Neural cell (in vitro differentiated cells): ENCODE results near the gene ATP6V0A4. TPM values are rescaled to one million over a fixed set of nuclear protein-coding genes. Genes with fewer than 3 reads are reported as not detected.

Experiments used
- H2AFZ ChIP-seq: fragments of 200-600, 300-800 bp; sonication (generic), shearing (Covaris generic); 2 replicates; pipeline ENCODE4 v1.6.0; 2014; ENCODE audit warnings: low read depth, mild to moderate bottlenecking, antibody characterized with exemption, low read length, moderate library complexity
- H3F3A ChIP-seq: fragments of 200-600 bp; shearing (Covaris generic); 2 replicates; pipeline ENCODE4 v1.6.1; 2016; ENCODE audit warnings: mild to moderate bottlenecking, moderate library complexity, mixed read lengths, antibody characterized with exemption, low read length; ENCODE audit not compliant: insufficient read depth, poor library complexity, severe bottlenecking
- H3K27ac ChIP-seq: fragments of 200-600, 300-800 bp; sonication (generic), shearing (Covaris generic); 2 replicates; pipeline ENCODE4 v1.5.1; 2014; ENCODE audit warnings: mild to moderate bottlenecking, low read length, moderate library complexity
- H3K27me3 ChIP-seq: fragments of 300-800, 200-600 bp; sonication (generic), shearing (Covaris generic); 2 replicates; pipeline ENCODE4 v1.6.0; 2014; ENCODE audit warnings: mild to moderate bottlenecking, low read depth, low read length, moderate library complexity; ENCODE audit not compliant: insufficient read depth
- H3K36me3 ChIP-seq: fragments of 300-800, 200-600 bp; sonication (generic), shearing (Covaris generic); 2 replicates; pipeline ENCODE4 v1.5.1; 2014; ENCODE audit warnings: mild to moderate bottlenecking, antibody characterized with exemption, low read length, moderate library complexity; ENCODE audit not compliant: insufficient read depth
- H3K4me2 ChIP-seq: fragments of 300-800, 200-600 bp; sonication (generic), shearing (Covaris generic); 2 replicates; pipeline ENCODE4 v1.6.0; 2014; ENCODE audit warnings: mild to moderate bottlenecking, low read length
- H3K4me3 ChIP-seq: fragments of 300-800, 200-600 bp; sonication (generic), shearing (Covaris generic); 2 replicates; pipeline ENCODE4 v1.5.1; 2014; ENCODE audit warnings: mild to moderate bottlenecking, low read length, moderate library complexity
- H3K79me2 ChIP-seq: fragments of 200-600 bp; shearing (Covaris generic); replicated peaks from 2 replicates; pipeline ENCODE4 v1.6.0; 2014; ENCODE audit warnings: mild to moderate bottlenecking, low read length, moderate library complexity; ENCODE audit not compliant: insufficient read depth
- H3K9ac ChIP-seq: fragments of 300-800, 200-600 bp; sonication (generic), shearing (Covaris generic); 2 replicates; pipeline ENCODE4 v1.6.1; 2016; ENCODE audit warnings: mild to moderate bottlenecking, low read length, mixed read lengths
- H3K9me2 ChIP-seq: fragments of 200-600 bp; shearing (Covaris generic); 2 replicates; pipeline ENCODE4 v1.6.1; 2016; ENCODE audit warnings: mild to moderate bottlenecking, low read length, mixed read lengths; ENCODE audit not compliant: insufficient read depth
- H3K9me3 ChIP-seq: fragments of 200-600, 300-800 bp; sonication (generic), shearing (Covaris generic); 2 replicates; pipeline ENCODE4 v1.6.1; 2016; ENCODE audit warnings: mild to moderate bottlenecking, mixed run types, low read length, moderate library complexity, mixed read lengths
- H4K20me1 ChIP-seq: fragments of 200-600 bp; shearing (Covaris generic); 2 replicates; pipeline ENCODE4 v1.6.1; 2016; ENCODE audit warnings: mild to moderate bottlenecking, mixed run types; ENCODE audit not compliant: insufficient read depth
- CTCF ChIP-seq: fragments of 450-650 bp; IDR thresholded peaks from 2 replicates; pipeline ENCODE4 v1.5.1; 2014; ENCODE audit warnings: antibody characterized with exemption, mild to moderate bottlenecking, moderate library complexity; ENCODE audit not compliant: poor library complexity, severe bottlenecking
- EP300 ChIP-seq: fragments of 450-650 bp; conservative IDR thresholded peaks from 2 replicates; pipeline ENCODE4 v1.6.1; 2014; ENCODE audit warnings: antibody characterized with exemption, mild to moderate bottlenecking, moderate library complexity; ENCODE audit not compliant: poor library complexity, severe bottlenecking
- EZH2 ChIP-seq: fragments of 200-600, 300-800 bp; shearing (Covaris generic), sonication (generic); IDR thresholded peaks from 2 replicates; pipeline ENCODE4 v1.6.1; 2014; ENCODE audit warnings: antibody characterized with exemption, low read length, borderline replicate concordance, mild to moderate bottlenecking; ENCODE audit not compliant: insufficient read depth, poor library complexity, severe bottlenecking
- MXI1 ChIP-seq: fragments of 450-650 bp; conservative IDR thresholded peaks from 2 replicates; pipeline ENCODE4 v1.6.1; 2014; ENCODE audit warnings: antibody characterized with exemption, mild to moderate bottlenecking; ENCODE audit not compliant: poor library complexity, severe bottlenecking
- POLR2AphosphoS5 ChIP-seq: IDR thresholded peaks from 2 replicates; pipeline ENCODE4 v1.6.1; 2012
- RAD21 ChIP-seq: fragments of 450-650 bp; conservative IDR thresholded peaks from 2 replicates; pipeline ENCODE4 v1.6.1; 2014; ENCODE audit warnings: antibody characterized with exemption, mild to moderate bottlenecking, moderate library complexity
- REST ChIP-seq: IDR thresholded peaks from 2 replicates; pipeline ENCODE4 v1.6.1; 2012; ENCODE audit warnings: borderline replicate concordance
- SMC3 ChIP-seq: fragments of 450-650 bp; conservative IDR thresholded peaks from 2 replicates; pipeline ENCODE4 v1.6.1; 2014; ENCODE audit warnings: antibody characterized with exemption, mild to moderate bottlenecking, moderate library complexity; ENCODE audit not compliant: poor library complexity
- TAF1 ChIP-seq: IDR thresholded peaks from 2 replicates; pipeline ENCODE4 v1.6.1; 2012; ENCODE audit warnings: low read depth
- polyA plus RNA-seq: library from polyadenylated mRNA; depleted of rRNA; stranded (reverse); fragments of >200 nt; gene quantifications from 2 replicates; pipeline ENCODE4 v1.2.3, GENCODE V29; 2014

Gene ATP6V0A4
- polyA plus RNA-seq, 1 donor from 2014 or later = 0.81 TPM

GRCh38 chr7:138716889-138717288, 81.1 kb downstream of the ATP6V0A4 start:
- no peaks in the 10 kb centered on the region for H3K9me2 ChIP-seq
- H3K27ac ChIP-seq = no peak overlapping the region
- no peak overlapping the region for H2AFZ ChIP-seq

GRCh38 chr7:138713191-138713590, 84.8 kb downstream of the ATP6V0A4 start:
- Histone ChIP-seq H3K4me2 (no peak overlapping the region), H3K79me2 (no peaks in the 10 kb centered on the region), H3K27ac (no peak overlapping the region), H3K36me3 (no peaks in the 10 kb centered on the region), H3K4me3 (no peak overlapping the region), H3K27me3 (no peaks in the 10 kb centered on the region), H4K20me1 (no peaks in the 10 kb centered on the region), H3K9me2 (no peaks in the 10 kb centered on the region), H3K9ac (no peak overlapping the region), H2AFZ (no peak overlapping the region), H3F3A (no peaks in the 10 kb centered on the region), H3K9me3 (no peaks in the 10 kb centered on the region)
- TF ChIP-seq TAF1 = no peak
- no peak for TF ChIP-seq POLR2AphosphoS5
- no peak for TF ChIP-seq CTCF
- no peak for TF ChIP-seq EZH2
- no peak for TF ChIP-seq MXI1
- TF ChIP-seq REST = no peak

More at GRCh38 chr7:138716889-138717288, 81.1 kb downstream of the ATP6V0A4 start:
- Histone ChIP-seq H3F3A (no peaks in the 10 kb centered on the region), H3K4me2 (no peak overlapping the region), H3K9me3 (no peaks in the 10 kb centered on the region), H3K27me3 (no peaks in the 10 kb centered on the region), H4K20me1 (no peaks in the 10 kb centered on the region), H3K79me2 (no peaks in the 10 kb centered on the region), H3K36me3 (no peaks in the 10 kb centered on the region), H3K4me3 (no peak overlapping the region), H3K9ac (no peak overlapping the region)
- TF ChIP-seq REST (no peak), POLR2AphosphoS5 (no peak), MXI1 (no peak), RAD21 (no peak), EZH2 (no peak), CTCF (no peak), SMC3 (no peak), TAF1 (no peak), EP300 (no peak)
